Cardiac muscle cell (in vitro differentiated cells and primary cell): ENCODE data around the gene HEBP1. TPM values are rescaled to one million over a fixed set of nuclear protein-coding genes. Genes with fewer than 3 reads are reported as not detected.

Experiments used
- DNase-seq, 2 donors: peaks; one replicate each; pipeline versions ENCODE4 v3.0.0 to v3.0.0-alpha.2; 2010 to 2017; ENCODE audit warnings: low read depth in 1 of 2, low spot score in 1 of 2
- H3K27ac ChIP-seq: fragments of 200-600 bp; sonication (generic); 2 replicates; pipeline ENCODE4 v1.5.1; 2016
- H3K27me3 ChIP-seq: fragments of 200-600 bp; sonication (generic); 2 replicates; pipeline ENCODE4 v1.6.0; 2016; ENCODE audit warnings: control low read depth
- H3K36me3 ChIP-seq: fragments of 200-600 bp; sonication (generic); 2 replicates; pipeline ENCODE4 v1.5.1; 2016; ENCODE audit warnings: control low read depth
- H3K4me1 ChIP-seq: fragments of 200-600 bp; sonication (generic); 2 replicates; pipeline ENCODE4 v1.8.1; 2017; ENCODE audit warnings: low read depth, mild to moderate bottlenecking, mixed run types
- H3K4me3 ChIP-seq: fragments of 200-600 bp; sonication (generic); 2 replicates; pipeline ENCODE4 v1.5.1; 2016; ENCODE audit warnings: mild to moderate bottlenecking
- H3K9me3 ChIP-seq: fragments of 200-600 bp; sonication (generic); 2 replicates; pipeline ENCODE4 v1.5.1; 2017; ENCODE audit warnings: low read depth, mild to moderate bottlenecking, control low read depth
- CTCF ChIP-seq: IDR thresholded peaks from 2 replicates; pipeline ENCODE4 v1.5.1; 2012; ENCODE audit warnings: low read depth, mild to moderate bottlenecking, low read length
- polyA plus RNA-seq: library from polyadenylated mRNA; unstranded; fragments of >200 nt; fragmentation: Nextera tagmentation; extraction: Ambion mirVana; gene quantifications from 2 replicates; pipeline ENCODE4 v1.2.1, GENCODE V29; 2016
- total RNA-seq: library from RNA; depleted of rRNA; stranded (reverse); fragments of >200 nt; gene quantifications from 2 replicates; pipeline ENCODE4 v1.2.3, GENCODE V29; 2016

Gene HEBP1
- total and polyA plus RNA-seq, 2 experiments from 2014 or later: 31.2 to 44.1 TPM

GRCh38 chr12:12960639-12961209 is 39.3 kb downstream of the HEBP1 start:
- H3K27me3 ChIP-seq: no peaks in the 10 kb centered on the region
- no peaks in the 10 kb centered on the region for H3K4me1 ChIP-seq
- DNase-seq: no peak
- H3K36me3 ChIP-seq: no peaks in the 10 kb centered on the region
- TF ChIP-seq CTCF: no peak
- no peak overlapping the region for H3K27ac ChIP-seq
- no peaks in the 10 kb centered on the region for H3K9me3 ChIP-seq
- H3K4me3 ChIP-seq: no peak overlapping the region

GRCh38 chr12:12958886-12959285 is 41.2 kb downstream of the HEBP1 start:
- Histone ChIP-seq H3K36me3 (no peaks in the 10 kb centered on the region), H3K9me3 (no peaks in the 10 kb centered on the region), H3K27ac (no peak overlapping the region), H3K4me1 (no peaks in the 10 kb centered on the region), H3K4me3 (no peak overlapping the region), H3K27me3 (no peaks in the 10 kb centered on the region)
- no peak for TF ChIP-seq CTCF
- DNase-seq: no peak

DNA sequence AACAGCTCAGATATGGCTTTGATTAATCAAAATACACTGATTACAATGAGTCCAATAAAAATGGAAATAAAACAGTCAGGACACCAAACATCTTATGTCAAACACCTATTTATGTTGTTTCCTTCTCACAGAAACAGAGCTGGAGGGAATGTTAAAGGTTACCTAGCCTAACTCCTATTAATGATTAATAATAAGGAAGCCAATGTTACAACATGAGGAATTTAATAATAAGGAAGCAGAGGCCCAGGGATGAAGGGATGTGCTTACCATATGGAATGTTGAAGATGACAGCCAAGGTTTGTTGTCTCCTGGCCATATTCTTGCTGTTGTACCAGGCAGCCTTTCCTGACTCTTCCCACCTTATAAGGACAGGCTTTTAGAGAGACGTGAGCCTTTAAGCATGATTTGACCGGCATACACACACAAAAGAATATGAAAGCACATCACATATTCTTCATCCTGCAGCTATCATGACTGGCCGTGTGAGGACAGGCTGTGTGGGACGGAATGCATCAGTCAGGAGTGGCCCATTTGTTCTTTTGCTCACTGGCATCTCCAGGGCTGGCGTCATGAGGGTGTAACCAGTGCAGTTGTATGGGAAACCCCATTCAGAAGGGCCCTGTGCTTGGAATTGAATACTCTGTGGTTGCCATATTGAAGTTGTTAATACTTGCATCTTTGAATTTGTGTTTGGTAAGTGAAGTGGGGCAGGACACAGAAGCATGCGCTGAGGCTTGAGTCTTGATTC is 45.0 kb downstream of the HEBP1 start:
- no peak for DNase-seq
- Histone ChIP-seq H3K36me3 (no peaks in the 10 kb centered on the region), H3K27me3 (no peaks in the 10 kb centered on the region), H3K4me1 (no peaks in the 10 kb centered on the region), H3K4me3 (no peak overlapping the region), H3K9me3 (no peaks in the 10 kb centered on the region), H3K27ac (no peak overlapping the region)
- no peak for TF ChIP-seq CTCF

- DNase-seq: no peak
- no peaks in the 10 kb centered on the region for H3K27me3 ChIP-seq
- H3K36me3 ChIP-seq: no peaks in the 10 kb centered on the region
- no peak overlapping the region for H3K4me3 ChIP-seq
- H3K27ac ChIP-seq: no peak overlapping the region
- TF ChIP-seq CTCF: no peak
- H3K4me1 ChIP-seq: no peaks in the 10 kb centered on the region
- H3K9me3 ChIP-seq: no peaks in the 10 kb centered on the region
Observed at GRCh38 chr12:12954356-12954755, 45.7 kb downstream of the HEBP1 start.

DNA sequence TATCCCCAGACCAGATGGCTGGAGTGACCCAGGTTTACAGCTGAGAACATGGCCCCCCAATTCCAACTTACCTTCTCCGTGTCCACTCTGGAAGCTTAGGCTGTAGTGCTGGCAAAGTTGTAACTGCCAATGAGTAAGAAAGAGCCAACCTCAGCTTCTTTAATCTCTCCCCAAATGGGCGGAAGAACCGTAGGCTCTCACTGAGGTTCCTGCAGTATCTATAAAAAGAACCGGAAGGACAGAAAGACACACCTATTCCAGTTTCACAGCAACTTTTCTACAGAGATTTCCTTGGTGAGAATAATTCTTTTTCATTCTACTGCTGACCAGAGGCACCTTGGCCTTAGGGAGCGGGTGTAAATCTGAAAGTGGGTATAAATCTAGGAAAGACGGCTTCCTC is 48.0 kb downstream of the HEBP1 start, which contains the start of gene GPRC5D:
Gene GPRC5D, minus strand, starts transcription at position 135 of the 400 bp plus-strand sequence. CDS start 1,786 bp downstream, outside the sequence.
- Histone ChIP-seq H3K36me3 (no peaks in the 10 kb centered on the region), H3K9me3 (no peaks in the 10 kb centered on the region), H3K4me1 (no peaks in the 10 kb centered on the region), H3K27me3 (no peaks in the 10 kb centered on the region), H3K4me3 (no peak within 1 kb of the TSS), H3K27ac (no peak within 1 kb of the TSS)
- no peak for TF ChIP-seq CTCF
- DNase-seq: no peak
